IMR-90 (cell line): Measurements from ENCODE around the gene ZBTB39. TPM values are rescaled to one million over a fixed set of nuclear protein-coding genes. Genes with fewer than 3 reads are reported as not detected.

Source experiments
- ATAC-seq: fragments of 200-7000 bp; cut with Tn5 transposase; 2 replicates; pipeline ENCODE4 v1.9.1; 2020; ENCODE audit warnings: low read depth, mild to moderate bottlenecking, moderate library complexity
- BruUV-seq: library from RNA; stranded (reverse); fragments of 400-500 nt; replicated peaks from 2 replicates; lab custom pipeline; 2021; lab: Mats Ljungman, UMichigan
- CTCF ChIA-PET: fragments of 300-600 bp; formaldehyde crosslinking; extraction: SDS; loops from one replicate; lab custom pipeline; 2021; ENCODE audit warnings: antibody characterized with exemption; lab: Yijun Ruan, JAX
- POLR2A ChIA-PET: fragments of 300-600 bp; sonication (Branson Sonifier 250); formaldehyde crosslinking; loops from one replicate; lab custom pipeline; 2022; ENCODE audit warnings: antibody characterized with exemption; ENCODE audit not compliant: unreplicated experiment; lab: Charles Lee
- DNase-seq: peaks from one replicate; pipeline ENCODE4 v3.0.0; 2013
- H2AFZ ChIP-seq: replicated peaks from 2 replicates; pipeline ENCODE3; 2013; ENCODE audit warnings: low read length, mild to moderate bottlenecking; ENCODE audit not compliant: poor library complexity
- H2AK5ac ChIP-seq: 2 replicates; pipeline ENCODE4 v1.6.1; 2013; ENCODE audit warnings: low read depth, low read length, inconsistent platforms
- H2AK9ac ChIP-seq: replicated peaks from 2 replicates; pipeline ENCODE3; 2013; ENCODE audit warnings: mild to moderate bottlenecking, low read depth, low read length, moderate library complexity; ENCODE audit not compliant: poor library complexity
- H2BK120ac ChIP-seq: 2 replicates; pipeline ENCODE4 v1.6.1; 2013; ENCODE audit warnings: low read depth, low read length, inconsistent platforms
- H2BK15ac ChIP-seq: 3 replicates; pipeline ENCODE4 v1.6.1; 2013; ENCODE audit warnings: low read depth, low read length, inconsistent platforms
- H2BK20ac ChIP-seq: 2 replicates; pipeline ENCODE4 v1.6.1; 2013; ENCODE audit warnings: low read depth, mild to moderate bottlenecking, inconsistent platforms, low read length, moderate library complexity
- H2BK5ac ChIP-seq: 2 replicates; pipeline ENCODE4 v1.6.1; 2013; ENCODE audit warnings: mild to moderate bottlenecking, low read depth, low read length, inconsistent platforms; ENCODE audit not compliant: poor library complexity, severe bottlenecking
- H3K14ac ChIP-seq: replicated peaks from 2 replicates; pipeline ENCODE4 v1.6.1; 2013; ENCODE audit warnings: low read depth, low read length, inconsistent platforms
- H3K18ac ChIP-seq: 2 replicates; pipeline ENCODE4 v1.6.1; 2013; ENCODE audit warnings: low read depth, low read length, control low read depth
- H3K23ac ChIP-seq: 2 replicates; pipeline ENCODE4 v1.6.1; 2013; ENCODE audit warnings: low read depth, low read length, inconsistent platforms
- H3K27ac ChIP-seq: 2 replicates; pipeline ENCODE4 v1.5.1; 2013; ENCODE audit warnings: mild to moderate bottlenecking, control low read depth, low read length; ENCODE audit not compliant: insufficient read depth
- H3K27me3 ChIP-seq: 2 replicates; pipeline ENCODE4 v1.6.1; 2013; ENCODE audit warnings: low read length; ENCODE audit not compliant: control insufficient read depth, insufficient read depth
- H3K36me3 ChIP-seq: 2 replicates; pipeline ENCODE4 v1.6.1; 2013; ENCODE audit warnings: low read length, mixed read lengths; ENCODE audit not compliant: control insufficient read depth, insufficient read depth
- H3K4ac ChIP-seq: 2 replicates; pipeline ENCODE4 v1.6.1; 2013; ENCODE audit warnings: low read depth, low read length, inconsistent platforms
- H3K4me1 ChIP-seq: 2 replicates; pipeline ENCODE4 v1.6.1; 2013; ENCODE audit warnings: low read length, mixed read lengths; ENCODE audit not compliant: control insufficient read depth, insufficient read depth
- H3K4me2 ChIP-seq: 2 replicates; pipeline ENCODE4 v1.6.1; 2013; ENCODE audit warnings: low read depth, mild to moderate bottlenecking, control low read depth, low read length, moderate library complexity
- H3K4me3 ChIP-seq: 2 replicates; pipeline ENCODE4 v1.5.1; 2013; ENCODE audit warnings: low read depth, mild to moderate bottlenecking, control low read depth, low read length, moderate library complexity; ENCODE audit not compliant: insufficient read depth
- H3K56ac ChIP-seq: 2 replicates; pipeline ENCODE4 v1.6.1; 2013; ENCODE audit warnings: low read length, inconsistent platforms; ENCODE audit not compliant: insufficient read depth; ENCODE audit errors: extremely low read depth
- H3K79me1 ChIP-seq, 2 experiments: 2 replicates each; pipeline ENCODE4 v1.6.1; 2013; ENCODE audit warnings: low read length in 2 of 2, inconsistent platforms in 1 of 2, low read depth in 1 of 2
- H3K9ac ChIP-seq: 2 replicates; pipeline ENCODE4 v1.6.1; 2013; ENCODE audit warnings: low read depth, low read length, control low read depth
- H3K9me1 ChIP-seq: 2 replicates; pipeline ENCODE4 v1.6.1; 2013; ENCODE audit warnings: low read length, inconsistent platforms; ENCODE audit not compliant: insufficient read depth
- H3K9me3 ChIP-seq: 2 replicates; pipeline ENCODE4 v1.6.1; 2013; ENCODE audit warnings: low read length; ENCODE audit not compliant: control insufficient read depth, insufficient read depth
- H4K20me1 ChIP-seq: 2 replicates; pipeline ENCODE4 v1.6.1; 2013; ENCODE audit warnings: low read length, inconsistent platforms; ENCODE audit not compliant: insufficient read depth
- H4K5ac ChIP-seq: 2 replicates; pipeline ENCODE4 v1.6.1; 2013; ENCODE audit warnings: mild to moderate bottlenecking, low read depth, low read length, control low read depth
- H4K8ac ChIP-seq, 2 experiments: 2 replicates each; pipeline ENCODE4 v1.6.1; 2013; ENCODE audit warnings: low read depth in 2 of 2, low read length in 2 of 2, control low read depth in 1 of 2, inconsistent platforms in 1 of 2
- H4K91ac ChIP-seq: 2 replicates; pipeline ENCODE4 v1.6.1; 2013; ENCODE audit warnings: low read depth, low read length, inconsistent platforms; ENCODE audit not compliant: insufficient read depth
- CEBPB ChIP-seq: IDR thresholded peaks from 2 replicates; pipeline ENCODE4 v1.6.1; 2012; ENCODE audit warnings: low read depth, low read length, improper control_type of control experiment
- FOS ChIP-seq: fragments of 150-350 bp; IDR thresholded peaks from 2 replicates; pipeline ENCODE4 v1.6.1; 2016; ENCODE audit warnings: low read depth, low read length
- MAFK ChIP-seq: IDR thresholded peaks from 2 replicates; pipeline ENCODE4 v1.6.1; 2012; ENCODE audit warnings: low read depth, low read length, improper control_type of control experiment
- MAZ ChIP-seq: IDR thresholded peaks from 2 replicates; pipeline ENCODE4 v1.6.1; 2012; ENCODE audit warnings: low read depth, mild to moderate bottlenecking, low read length, improper control_type of control experiment, moderate library complexity, borderline replicate concordance
- RFX5 ChIP-seq: IDR thresholded peaks from 2 replicates; pipeline ENCODE4 v1.8.0; 2012; ENCODE audit warnings: low read depth, mild to moderate bottlenecking, low read length, moderate library complexity
- WGBS, 2 experiments: methylation state at CpG; one replicate each; pipeline versions ENCODE4 v1.1.5 to v1.1.7; 2013; ENCODE audit warnings: missing lambda C conversion rate in 2 of 2; ENCODE audit not compliant: insufficient read length in 1 of 2; ENCODE audit errors: extremely low coverage in 2 of 2; 5-methylcytosine and 5-hydroxymethylcytosine counted together
- dilution Hi-C: fragments of 300-500 bp; cut with HindIII; formaldehyde crosslinking; loops from one replicate; pipeline ENCODE4 v1.14.3; 2018; ENCODE audit warnings: low sequenced_read_pairs; ENCODE audit not compliant: unreplicated experiment
- in situ Hi-C: fragments of 300-500 bp; cut with MboI; formaldehyde crosslinking; loops from 3 replicates; pipeline ENCODE4 v1.14.3; 2019; ENCODE audit warnings: low sequenced_read_pairs, inconsistent platforms, mixed read lengths
- intact Hi-C: fragments of 100-400 bp; cut with micrococcal nuclease; formaldehyde crosslinking; loops from 2 replicates; pipeline ENCODE4 v1.10.0; 2022
- polyA plus RNA-seq, 3 experiments: library from polyadenylated mRNA; depleted of rRNA; stranded (reverse); fragments of >200 nt; gene quantifications; 2 replicates each; pipeline ENCODE4 v1.2.3, GENCODE V29; 2012; ENCODE audit warnings: low replicate concordance in 1 of 3
- total RNA-seq: library from RNA; depleted of rRNA; stranded (reverse); fragments of >200 nt; gene quantifications from 2 replicates; pipeline ENCODE4 v1.2.3, GENCODE V29; 2012
- TF ChIP-seq, protein P1 (sequence below): fragments of 150-350 bp; IDR thresholded peaks from 2 replicates; pipeline ENCODE4 v1.6.1; 2017; ENCODE audit warnings: mild to moderate bottlenecking, antibody characterized with exemption, low read length, low read depth

Gene ZBTB39
- total and polyA plus RNA-seq, 2 of the 4 experiments (the other 2 are of a cell fraction) = 4.0 to 5.2 TPM

DNA sequence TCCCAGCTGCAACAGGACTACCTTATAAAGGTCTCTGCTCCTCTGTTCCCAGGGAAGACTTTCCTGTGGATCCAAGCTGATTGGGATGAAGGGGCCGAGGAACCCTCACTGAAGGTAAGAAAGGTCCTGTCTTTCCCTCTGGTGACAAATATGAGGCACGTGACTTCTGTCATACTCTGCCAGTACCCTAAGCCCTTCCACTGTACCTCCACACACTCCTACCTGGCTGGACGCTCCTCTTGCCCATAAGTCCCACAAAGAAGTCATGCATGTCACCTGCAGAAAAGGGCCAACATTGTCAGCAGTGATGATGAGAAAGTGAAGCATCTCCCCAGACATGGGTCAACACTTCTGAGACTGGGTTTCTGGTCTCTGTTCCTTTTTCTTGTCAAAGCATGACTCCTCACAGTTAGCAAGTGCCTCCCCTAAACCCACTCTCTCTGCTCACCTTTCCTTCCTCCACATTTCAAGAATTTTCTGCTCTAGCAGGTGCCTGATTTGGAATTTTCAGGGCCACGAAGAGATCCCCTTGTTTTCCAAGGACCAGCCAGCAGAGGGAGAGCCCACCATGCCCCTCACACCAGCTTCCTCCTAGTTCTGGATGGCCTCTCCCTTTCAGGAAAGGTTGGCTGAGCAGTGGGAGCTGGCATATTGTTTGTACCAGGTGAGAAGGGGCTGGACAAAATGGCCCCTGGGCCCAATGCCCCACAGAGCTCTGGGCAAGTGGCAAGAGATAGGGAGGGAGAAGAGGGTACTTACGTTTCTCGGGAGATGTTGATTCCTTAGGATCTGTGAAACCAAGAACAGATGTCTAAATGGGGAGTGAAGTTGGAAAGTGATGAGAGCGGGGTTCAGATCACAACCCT lies 6.5 kb upstream of the ZBTB39 start:
- Histone ChIP-seq H4K91ac (no peak overlapping the region), H4K20me1 (no peaks in the 10 kb centered on the region), H3K27me3 (peaks cover 41% of the 10 kb centered on the region), H3K9me1 (no peaks in the 10 kb centered on the region), H3K27ac (no peak overlapping the region), H2AFZ (peak overlapping the region; percentile 1), H3K9ac (no peak overlapping the region), H2BK15ac (no peak overlapping the region), H2BK120ac (no peak overlapping the region), H3K9me3 (no peaks in the 10 kb centered on the region), H3K4me3 (no peak overlapping the region), H3K79me1 (no peaks in the 10 kb centered on the region), H3K4me1 (peaks cover 6% of the 10 kb centered on the region), H3K4ac (no peak overlapping the region), H3K18ac (no peak overlapping the region), H3K14ac (no peak overlapping the region), H3K23ac (no peak overlapping the region), H4K5ac (no peak overlapping the region), H3K36me3 (no peaks in the 10 kb centered on the region), H2AK9ac (no peak overlapping the region), H4K8ac (no peak overlapping the region), H3K56ac (no peak overlapping the region), H2AK5ac (no peak overlapping the region), H2BK20ac (no peak overlapping the region), H2BK5ac (no peak overlapping the region), H3K4me2 (no peak overlapping the region)
- dilution Hi-C loops (no loop called here), in situ Hi-C loops (no loop called here), intact Hi-C loops (no loop called here)
- DNase-seq (no peak), ATAC-seq (no peak)
- WGBS, 2 experiments = no CpG with 5 or more reads among the region's 7 CpGs
- CTCF ChIA-PET = interaction anchor here (0.6 kb wide), 1 partner anchor 48 kb away, joined by 10 read pairs; no protein-coding TSS in a partner anchor
- BruUV-seq = no TSS peak
- POLR2A ChIA-PET = no interaction called here
- TF ChIP-seq CEBPB (no peak), MAZ (no peak), RFX5 (no peak), FOS (no peak), MAFK (no peak)
- TF ChIP-seq, protein P1, sequence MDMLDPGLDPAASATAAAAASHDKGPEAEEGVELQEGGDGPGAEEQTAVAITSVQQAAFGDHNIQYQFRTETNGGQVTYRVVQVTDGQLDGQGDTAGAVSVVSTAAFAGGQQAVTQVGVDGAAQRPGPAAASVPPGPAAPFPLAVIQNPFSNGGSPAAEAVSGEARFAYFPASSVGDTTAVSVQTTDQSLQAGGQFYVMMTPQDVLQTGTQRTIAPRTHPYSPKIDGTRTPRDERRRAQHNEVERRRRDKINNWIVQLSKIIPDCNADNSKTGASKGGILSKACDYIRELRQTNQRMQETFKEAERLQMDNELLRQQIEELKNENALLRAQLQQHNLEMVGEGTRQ = no peak
